Fibroblast of lung (primary cell): ENCODE measurements around the gene RNASEH2B. TPM values are rescaled to one million over a fixed set of nuclear protein-coding genes. Genes with fewer than 3 reads are reported as not detected.

Experiments used
- DNase-seq, 2 donors: peaks; one replicate each; pipeline versions ENCODE4 v3.0.0 to v3.0.0-alpha.2; 2010; ENCODE audit warnings: low read depth in 2 of 2
- H2AFZ ChIP-seq: 2 replicates; pipeline ENCODE4 v1.5.1; 2012; ENCODE audit warnings: low read length, control low read depth, inconsistent platforms
- H3K27ac ChIP-seq: 2 replicates; pipeline ENCODE4 v1.5.1; 2011; ENCODE audit warnings: low read length, control low read depth; ENCODE audit not compliant: insufficient read depth
- H3K27me3 ChIP-seq: 2 replicates; pipeline ENCODE4 v1.5.1; 2011; ENCODE audit warnings: mild to moderate bottlenecking, low read length; ENCODE audit not compliant: control insufficient read depth, insufficient read depth
- H3K36me3 ChIP-seq: 2 replicates; pipeline ENCODE4 v1.5.1; 2011; ENCODE audit warnings: low read length; ENCODE audit not compliant: control insufficient read depth, insufficient read depth
- H3K4me1 ChIP-seq: 2 replicates; pipeline ENCODE4 v1.5.1; 2011; ENCODE audit warnings: low read length; ENCODE audit not compliant: control insufficient read depth, insufficient read depth; ENCODE audit errors: extremely low read depth
- H3K4me2 ChIP-seq: 2 replicates; pipeline ENCODE4 v1.5.1; 2011; ENCODE audit warnings: low read length, control low read depth; ENCODE audit not compliant: insufficient read depth; ENCODE audit errors: extremely low read depth
- H3K4me3 ChIP-seq, 4 experiments: fragments of 200-600 bp in 1 of 4; sonication (generic) in 1 of 4; replicated peaks in 1 of 4; 2 replicates each; pipeline ENCODE4 v1.5.1; 2011 to 2016; ENCODE audit warnings: low read length in 4 of 4, low read depth in 3 of 4, mild to moderate bottlenecking in 3 of 4, control low read depth in 2 of 4, inconsistent platforms in 1 of 4, mixed read lengths in 1 of 4; ENCODE audit not compliant: insufficient read depth in 1 of 4; ENCODE audit errors: control extremely low read depth in 1 of 4
- H3K79me2 ChIP-seq: 2 replicates; pipeline ENCODE4 v1.5.1; 2012; ENCODE audit warnings: mild to moderate bottlenecking, low read length, inconsistent platforms; ENCODE audit not compliant: control insufficient read depth, insufficient read depth
- H3K9ac ChIP-seq: 2 replicates; pipeline ENCODE4 v1.5.1; 2011; ENCODE audit warnings: mild to moderate bottlenecking, low read length, control low read depth; ENCODE audit not compliant: insufficient read depth
- H3K9me3 ChIP-seq: 2 replicates; pipeline ENCODE4 v1.5.1; 2012; ENCODE audit warnings: low read depth, low read length; ENCODE audit not compliant: control insufficient read depth, insufficient read depth
- H4K20me1 ChIP-seq: 2 replicates; pipeline ENCODE4 v1.5.1; 2011; ENCODE audit warnings: low read length; ENCODE audit not compliant: control insufficient read depth, insufficient read depth; ENCODE audit errors: extremely low read depth
- EZH2 ChIP-seq: IDR thresholded peaks from 2 replicates; pipeline ENCODE4 v1.5.1; 2012; ENCODE audit warnings: low read length, control low read depth, mild to moderate bottlenecking; ENCODE audit errors: missing control alignments
- polyA plus RNA-seq, 2 donors: library from polyadenylated mRNA; depleted of rRNA in 1 of 2; stranded (reverse) in 1 of 2; unstranded in 1 of 2; fragments of >200 nt; gene quantifications; 2 replicates each; pipeline ENCODE4 v1.2.1, GENCODE V29; 2011 to 2012; ENCODE audit warnings: missing spikeins in 1 of 2
- total RNA-seq: library from RNA; depleted of rRNA; stranded (reverse); fragments of >200 nt; gene quantifications from 2 replicates; pipeline ENCODE4 v1.2.1, GENCODE V29; 2014
- TF ChIP-seq, protein P1 (sequence below), 2 donors: IDR thresholded peaks in 1 of 2; conservative IDR thresholded peaks in 1 of 2; 1 replicate in 1 of 2; 2 replicates in 1 of 2; pipeline ENCODE4 v1.5.1; 2011 to 2012; ENCODE audit warnings: low read length in 2 of 2, control low read depth in 1 of 2, inconsistent platforms in 1 of 2, low read depth in 1 of 2, mild to moderate bottlenecking in 1 of 2

The RNASEH2B gene
- total and polyA plus RNA-seq, 2 donors (not counting 1 experiment from before 2014, with no cell fraction given), result 24.5 to 68.7 TPM

DNA sequence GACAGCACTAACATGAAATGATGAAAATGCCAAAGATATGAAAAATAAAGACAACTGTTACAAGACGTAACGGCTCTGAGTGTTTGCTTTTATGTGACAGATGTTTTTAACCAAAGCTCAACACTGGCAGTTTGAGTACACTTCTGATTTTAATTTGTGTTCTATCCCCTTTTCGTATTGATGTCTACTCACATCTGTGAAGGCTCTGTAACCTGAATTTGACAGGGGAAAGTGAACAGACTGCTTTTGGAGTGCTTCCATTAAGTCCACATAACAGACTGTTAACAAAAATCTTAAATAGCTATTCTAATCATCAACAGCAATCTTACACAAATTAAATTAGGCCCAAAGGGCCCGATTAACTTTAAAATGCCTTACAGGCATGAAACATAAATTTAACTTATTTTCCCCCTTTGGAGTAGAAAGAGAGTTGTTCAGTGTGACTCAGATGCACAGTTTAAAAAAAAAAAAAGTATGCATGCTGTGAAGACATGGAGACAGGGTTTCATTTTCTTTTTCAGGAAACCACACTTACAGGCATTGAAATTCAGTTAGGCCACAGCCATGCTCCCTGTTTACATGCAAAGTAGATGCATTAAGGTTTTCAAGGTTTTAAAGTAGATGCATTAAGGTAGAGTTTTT, 16.3 kb upstream of the RNASEH2B start:
- peak; percentile 37 to 51 for DNase-seq
- H3K4me2 ChIP-seq, result peak overlapping the region; percentile 28
- no peak overlapping the region for H3K27ac ChIP-seq

DNA sequence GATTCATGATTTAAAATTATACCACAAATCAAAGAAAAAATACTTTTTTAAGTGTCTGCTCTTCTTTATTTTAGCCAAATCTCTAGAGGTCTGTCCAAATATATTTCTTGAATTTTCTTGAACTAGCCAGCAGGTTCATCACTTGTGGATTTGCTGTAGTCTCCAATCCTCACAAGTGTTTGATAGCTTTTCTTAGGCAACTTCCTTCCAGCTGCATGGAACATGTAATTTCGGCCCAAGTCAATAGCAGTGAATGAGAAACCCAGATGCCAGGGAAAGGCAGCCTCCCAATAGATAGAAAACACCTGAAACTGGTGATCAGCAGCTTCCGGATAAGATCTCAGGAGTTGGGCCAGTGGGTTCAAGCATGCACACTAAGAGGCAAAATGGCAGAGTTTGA, 15.6 kb upstream of the RNASEH2B start:
- Histone ChIP-seq H3K27ac (no peak overlapping the region), H3K79me2 (no peaks in the 10 kb centered on the region), H4K20me1 (no peaks in the 10 kb centered on the region), H2AFZ (no peak overlapping the region), H3K4me1 (no peaks in the 10 kb centered on the region), H3K4me2 (peak overlapping the region; percentile 28), H3K9me3 (no peaks in the 10 kb centered on the region), H3K27me3 (no peaks in the 10 kb centered on the region), H3K36me3 (no peaks in the 10 kb centered on the region), H3K4me3 (no peak overlapping the region), H3K9ac (no peak overlapping the region)
- no peak for DNase-seq
- TF ChIP-seq, protein P1, sequence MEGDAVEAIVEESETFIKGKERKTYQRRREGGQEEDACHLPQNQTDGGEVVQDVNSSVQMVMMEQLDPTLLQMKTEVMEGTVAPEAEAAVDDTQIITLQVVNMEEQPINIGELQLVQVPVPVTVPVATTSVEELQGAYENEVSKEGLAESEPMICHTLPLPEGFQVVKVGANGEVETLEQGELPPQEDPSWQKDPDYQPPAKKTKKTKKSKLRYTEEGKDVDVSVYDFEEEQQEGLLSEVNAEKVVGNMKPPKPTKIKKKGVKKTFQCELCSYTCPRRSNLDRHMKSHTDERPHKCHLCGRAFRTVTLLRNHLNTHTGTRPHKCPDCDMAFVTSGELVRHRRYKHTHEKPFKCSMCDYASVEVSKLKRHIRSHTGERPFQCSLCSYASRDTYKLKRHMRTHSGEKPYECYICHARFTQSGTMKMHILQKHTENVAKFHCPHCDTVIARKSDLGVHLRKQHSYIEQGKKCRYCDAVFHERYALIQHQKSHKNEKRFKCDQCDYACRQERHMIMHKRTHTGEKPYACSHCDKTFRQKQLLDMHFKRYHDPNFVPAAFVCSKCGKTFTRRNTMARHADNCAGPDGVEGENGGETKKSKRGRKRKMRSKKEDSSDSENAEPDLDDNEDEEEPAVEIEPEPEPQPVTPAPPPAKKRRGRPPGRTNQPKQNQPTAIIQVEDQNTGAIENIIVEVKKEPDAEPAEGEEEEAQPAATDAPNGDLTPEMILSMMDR (conservative IDR thresholded peaks at IDR 0.05 in 1 of 2, IDR thresholded peaks at IDR 0.05 in 1 of 2; ENCODE audit: low read depth in 1 of 2, low read length in 2 of 2), result no peak
- TF ChIP-seq EZH2, result no peak

More for the DNA sequence above, 16.3 kb upstream of the RNASEH2B start:
- H3K9ac ChIP-seq, result no peak overlapping the region
- H3K4me3 ChIP-seq, result peak overlapping the region in 3 of 4 experiments; percentile 4 to 9 (median 8)
- H3K4me1 ChIP-seq, result no peaks in the 10 kb centered on the region
- H3K36me3 ChIP-seq, result no peaks in the 10 kb centered on the region
- H4K20me1 ChIP-seq, result no peaks in the 10 kb centered on the region
- H3K9me3 ChIP-seq, result no peaks in the 10 kb centered on the region
- H3K79me2 ChIP-seq, result no peaks in the 10 kb centered on the region
- H2AFZ ChIP-seq, result peak overlapping the region; percentile 82
- H3K27me3 ChIP-seq, result no peaks in the 10 kb centered on the region
- TF ChIP-seq, protein P1 (conservative IDR thresholded peaks at IDR 0.05 in 1 of 2, IDR thresholded peaks at IDR 0.05 in 1 of 2; ENCODE audit: low read depth in 1 of 2, low read length in 2 of 2), result no peak
- TF ChIP-seq EZH2, result no peak

DNA sequence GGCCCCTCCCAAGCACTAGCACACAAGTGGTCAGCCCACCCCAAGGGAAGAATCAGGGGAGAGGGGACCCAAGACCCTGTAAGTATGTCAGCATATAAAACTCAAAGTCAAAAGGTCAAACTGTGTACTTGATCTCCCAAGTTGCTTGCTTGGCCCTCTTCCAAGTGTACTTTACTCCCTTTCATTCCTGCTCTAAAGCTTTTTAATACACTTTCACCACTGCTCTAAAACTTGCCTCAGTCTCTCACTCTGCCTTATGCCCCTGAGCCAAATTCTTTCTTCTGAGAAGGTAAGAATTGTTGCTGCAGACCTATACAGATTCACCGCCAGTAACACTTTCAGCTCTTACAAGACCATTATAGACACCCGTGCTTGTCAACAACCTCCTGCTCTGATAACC, 15.1 kb upstream of the RNASEH2B start:
- Histone ChIP-seq H3K9ac (no peak overlapping the region), H3K9me3 (no peaks in the 10 kb centered on the region), H3K36me3 (no peaks in the 10 kb centered on the region), H3K4me3 (no peak overlapping the region), H2AFZ (no peak overlapping the region), H3K27me3 (no peaks in the 10 kb centered on the region), H3K79me2 (no peaks in the 10 kb centered on the region), H3K4me2 (no peak overlapping the region), H3K4me1 (no peaks in the 10 kb centered on the region), H4K20me1 (no peaks in the 10 kb centered on the region), H3K27ac (no peak overlapping the region)
- DNase-seq, result no peak
- no peak for TF ChIP-seq EZH2
- TF ChIP-seq, protein P1 (conservative IDR thresholded peaks at IDR 0.05 in 1 of 2, IDR thresholded peaks at IDR 0.05 in 1 of 2; ENCODE audit: low read depth in 1 of 2, low read length in 2 of 2), result no peak
